Mammary epithelial cell (primary cell): ENCODE measurements around the gene AQP2.

Source experiments
- CTCF ChIP-seq, 2 donors: IDR thresholded peaks in 1 of 2; conservative IDR thresholded peaks in 1 of 2; 2 replicates each; pipeline ENCODE4 v1.5.1; 2011 to 2012; ENCODE audit warnings: inconsistent platforms in 2 of 2, low read length in 2 of 2, mild to moderate bottlenecking in 2 of 2, control low read depth in 1 of 2, low read depth in 1 of 2; ENCODE audit not compliant: insufficient read depth in 1 of 2; ENCODE audit errors: extremely low read depth in 1 of 2
- EZH2 ChIP-seq: IDR thresholded peaks from 2 replicates; pipeline ENCODE4 v1.6.1; 2012; ENCODE audit warnings: low read length, inconsistent platforms, borderline replicate concordance

- TF ChIP-seq CTCF (conservative IDR thresholded peaks at IDR 0.05 in 1 of 2, IDR thresholded peaks at IDR 0.05 in 1 of 2; ENCODE audit: extremely low read depth in 1 of 2, insufficient read depth in 1 of 2, low read depth in 1 of 2, low read length in 2 of 2) = no peak
- TF ChIP-seq EZH2 = no peak
Measured at GRCh38 chr12:49957570-49957967, 7.0 kb downstream of the AQP2 start.
